ENCODE results near the gene RELCH.

The RELCH gene

GRCh38 chr18:62170857-62171256 lies 16.2 kb upstream of the RELCH start:
- H3K4me3 ChIP-seq (replicated peaks; ENCODE audit: low read depth, low read length), result no peak overlapping the region
- no peak for DNase-seq (ENCODE audit: extremely low read depth, insufficient read length)
- H3K36me3 ChIP-seq (ENCODE audit: control insufficient read depth, insufficient read depth, low read length), result no peaks in the 10 kb centered on the region
- no peaks in the 10 kb centered on the region for H3K27me3 ChIP-seq (replicated peaks; ENCODE audit: control insufficient read depth, insufficient read depth, low read length)
- TF ChIP-seq, protein P1, sequence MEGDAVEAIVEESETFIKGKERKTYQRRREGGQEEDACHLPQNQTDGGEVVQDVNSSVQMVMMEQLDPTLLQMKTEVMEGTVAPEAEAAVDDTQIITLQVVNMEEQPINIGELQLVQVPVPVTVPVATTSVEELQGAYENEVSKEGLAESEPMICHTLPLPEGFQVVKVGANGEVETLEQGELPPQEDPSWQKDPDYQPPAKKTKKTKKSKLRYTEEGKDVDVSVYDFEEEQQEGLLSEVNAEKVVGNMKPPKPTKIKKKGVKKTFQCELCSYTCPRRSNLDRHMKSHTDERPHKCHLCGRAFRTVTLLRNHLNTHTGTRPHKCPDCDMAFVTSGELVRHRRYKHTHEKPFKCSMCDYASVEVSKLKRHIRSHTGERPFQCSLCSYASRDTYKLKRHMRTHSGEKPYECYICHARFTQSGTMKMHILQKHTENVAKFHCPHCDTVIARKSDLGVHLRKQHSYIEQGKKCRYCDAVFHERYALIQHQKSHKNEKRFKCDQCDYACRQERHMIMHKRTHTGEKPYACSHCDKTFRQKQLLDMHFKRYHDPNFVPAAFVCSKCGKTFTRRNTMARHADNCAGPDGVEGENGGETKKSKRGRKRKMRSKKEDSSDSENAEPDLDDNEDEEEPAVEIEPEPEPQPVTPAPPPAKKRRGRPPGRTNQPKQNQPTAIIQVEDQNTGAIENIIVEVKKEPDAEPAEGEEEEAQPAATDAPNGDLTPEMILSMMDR (IDR thresholded peaks at IDR 0.05; ENCODE audit: insufficient read depth, low read length, poor library complexity, severe bottlenecking), result no peak

DNA sequence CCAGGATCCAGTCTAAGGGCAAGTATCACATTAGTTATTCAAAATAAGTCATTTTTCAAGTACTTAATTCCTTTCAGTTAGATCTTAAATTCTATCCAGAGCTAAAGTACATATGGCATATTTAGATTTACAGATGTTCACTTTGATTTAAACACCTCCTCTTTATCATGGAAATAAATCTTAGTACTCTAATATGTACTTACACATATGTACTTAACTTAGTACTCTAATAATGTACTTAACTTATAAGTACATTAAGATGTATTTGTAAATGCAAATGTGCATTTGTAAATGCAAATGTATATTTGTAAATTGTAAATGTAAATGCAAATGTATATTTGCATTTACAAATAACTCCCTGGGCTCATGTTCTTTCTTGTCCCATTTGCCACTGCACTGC lies 14.8 kb upstream of the RELCH start:
- H3K4me3 ChIP-seq (replicated peaks; ENCODE audit: low read depth, low read length), result no peak overlapping the region
- no peaks in the 10 kb centered on the region for H3K27me3 ChIP-seq (replicated peaks; ENCODE audit: control insufficient read depth, insufficient read depth, low read length)
- TF ChIP-seq, protein P1 (IDR thresholded peaks at IDR 0.05; ENCODE audit: insufficient read depth, low read length, poor library complexity, severe bottlenecking), result no peak
- DNase-seq (ENCODE audit: extremely low read depth, insufficient read length), result no peak
- no peaks in the 10 kb centered on the region for H3K36me3 ChIP-seq (ENCODE audit: control insufficient read depth, insufficient read depth, low read length)

- TF ChIP-seq, protein P1 (IDR thresholded peaks at IDR 0.05; ENCODE audit: insufficient read depth, low read length, poor library complexity, severe bottlenecking), result no peak
- DNase-seq (ENCODE audit: extremely low read depth, insufficient read length), result no peak
- Histone ChIP-seq H3K4me3 (replicated peaks; ENCODE audit: low read depth, low read length) (no peak overlapping the region), H3K36me3 (ENCODE audit: control insufficient read depth, insufficient read depth, low read length) (no peaks in the 10 kb centered on the region), H3K27me3 (replicated peaks; ENCODE audit: control insufficient read depth, insufficient read depth, low read length) (no peaks in the 10 kb centered on the region)
These were observed 11.5 kb upstream of the RELCH start for GRCh38 chr18:62175521-62175920.

DNA sequence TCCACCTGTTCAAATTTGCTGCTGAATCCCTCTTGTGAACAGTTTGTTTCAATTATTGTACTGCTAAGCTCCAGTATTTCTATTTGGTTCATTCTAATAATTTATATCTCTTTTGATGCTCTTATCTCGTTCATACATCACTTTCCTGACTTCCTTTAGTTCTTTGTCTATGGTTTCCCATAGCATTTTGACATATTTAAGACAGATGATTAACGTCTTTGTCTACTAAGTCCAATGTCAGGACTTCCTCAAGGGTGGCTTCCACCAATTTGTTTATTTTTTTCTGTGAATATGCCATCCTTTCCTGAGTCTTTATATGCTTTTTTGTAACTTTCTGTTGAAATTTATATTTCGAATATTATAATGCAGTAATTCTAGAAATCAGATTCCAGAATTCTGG lies 9.8 kb upstream of the RELCH start:
- Histone ChIP-seq H3K4me3 (replicated peaks; ENCODE audit: low read depth, low read length) (no peak overlapping the region), H3K36me3 (ENCODE audit: control insufficient read depth, insufficient read depth, low read length) (no peaks in the 10 kb centered on the region), H3K27me3 (replicated peaks; ENCODE audit: control insufficient read depth, insufficient read depth, low read length) (no peaks in the 10 kb centered on the region)
- DNase-seq (ENCODE audit: extremely low read depth, insufficient read length), result no peak
- TF ChIP-seq, protein P1 (IDR thresholded peaks at IDR 0.05; ENCODE audit: insufficient read depth, low read length, poor library complexity, severe bottlenecking), result no peak

GRCh38 chr18:62179213-62179612 lies 7.8 kb upstream of the RELCH start:
- H3K27me3 ChIP-seq (replicated peaks; ENCODE audit: control insufficient read depth, insufficient read depth, low read length), result no peaks in the 10 kb centered on the region
- no peaks in the 10 kb centered on the region for H3K36me3 ChIP-seq (ENCODE audit: control insufficient read depth, insufficient read depth, low read length)
- H3K4me3 ChIP-seq (replicated peaks; ENCODE audit: low read depth, low read length), result no peak overlapping the region
- DNase-seq (ENCODE audit: extremely low read depth, insufficient read length), result no peak
- TF ChIP-seq, protein P1 (IDR thresholded peaks at IDR 0.05; ENCODE audit: insufficient read depth, low read length, poor library complexity, severe bottlenecking), result no peak

DNA sequence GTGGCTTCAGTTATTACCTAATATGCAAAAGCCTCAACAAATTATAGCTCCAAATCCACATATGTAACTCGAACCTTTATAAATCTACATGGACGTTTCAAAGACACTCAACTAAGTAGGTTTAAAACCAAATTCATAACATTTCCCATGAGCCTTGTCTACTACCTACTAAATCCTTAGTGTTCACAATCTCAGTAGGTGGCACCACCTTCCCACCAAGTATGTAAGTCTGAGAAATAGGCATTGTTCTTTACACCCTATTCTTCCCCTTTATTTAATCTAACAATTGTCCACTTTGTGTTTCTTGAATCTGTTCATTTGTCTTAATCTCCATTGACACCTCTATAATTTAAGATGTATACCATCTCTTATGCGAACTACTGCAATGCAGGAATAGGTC lies 4.8 kb upstream of the RELCH start:
- no peaks in the 10 kb centered on the region for H3K27me3 ChIP-seq (replicated peaks; ENCODE audit: control insufficient read depth, insufficient read depth, low read length)
- H3K36me3 ChIP-seq (ENCODE audit: control insufficient read depth, insufficient read depth, low read length), result no peaks in the 10 kb centered on the region
- no peak for DNase-seq (ENCODE audit: extremely low read depth, insufficient read length)
- no peak overlapping the region for H3K4me3 ChIP-seq (replicated peaks; ENCODE audit: low read depth, low read length)
- TF ChIP-seq, protein P1 (IDR thresholded peaks at IDR 0.05; ENCODE audit: insufficient read depth, low read length, poor library complexity, severe bottlenecking), result no peak
